Hematopoietic multipotent progenitor cell treated with erythropoietin and hydrocortisone succinate and interleukin-3 and kit ligand, for 15 days (in vitro differentiated cells): ENCODE measurements around the gene SLC39A13.

Experiments
- DNase-seq: peaks from one replicate; pipeline ENCODE4 v3.0.0-alpha.2; 2015; ENCODE audit warnings: low spot score

The SLC39A13 gene

GRCh38 chr11:47454258-47454671, 45.9 kb downstream of the SLC39A13 start:
- peak; percentile 69 for DNase-seq

GRCh38 chr11:47460571-47461235, 52.3 kb downstream of the SLC39A13 start:
- no peak for DNase-seq

GRCh38 chr11:47461876-47462275, 53.5 kb downstream of the SLC39A13 start:
- DNase-seq = no peak

GRCh38 chr11:47464483-47464882, 56.1 kb downstream of the SLC39A13 start:
- no peak for DNase-seq
